ENCODE results near the gene NLRP13.

NLRP13 gene

GRCh38 chr19:55901369-55902079, 30.6 kb downstream of the NLRP13 start:
- DNase-seq (ENCODE audit: low spot score) = no peak

GRCh38 chr19:55898911-55899310, 33.2 kb downstream of the NLRP13 start:
- DNase-seq (ENCODE audit: low spot score) = no peak

GRCh38 chr19:55882626-55883025, 49.5 kb downstream of the NLRP13 start:
- DNase-seq (ENCODE audit: low spot score) = no peak

GRCh38 chr19:55877211-55877610, 54.9 kb downstream of the NLRP13 start:
- DNase-seq (ENCODE audit: low spot score) = no peak

- DNase-seq (ENCODE audit: low spot score) = no peak
Measured at GRCh38 chr19:55870736-55871135, 61.4 kb downstream of the NLRP13 start.

GRCh38 chr19:55867101-55867500, 65.0 kb downstream of the NLRP13 start:
- no peak for DNase-seq (ENCODE audit: low spot score)

- no peak for DNase-seq (ENCODE audit: low spot score)
Measured at GRCh38 chr19:55866521-55866920, 65.6 kb downstream of the NLRP13 start.

- no peak for DNase-seq (ENCODE audit: low spot score)
Measured at GRCh38 chr19:55858969-55859368, 73.2 kb downstream of the NLRP13 start.

GRCh38 chr19:55858401-55858800, 73.7 kb downstream of the NLRP13 start:
- DNase-seq (ENCODE audit: low spot score) = no peak

GRCh38 chr19:55857974-55858373, 74.2 kb downstream of the NLRP13 start:
- no peak for DNase-seq (ENCODE audit: low spot score)

GRCh38 chr19:55857149-55857548, 75.0 kb downstream of the NLRP13 start:
- no peak for DNase-seq (ENCODE audit: low spot score)

GRCh38 chr19:55855160-55855559, 77.0 kb downstream of the NLRP13 start:
- DNase-seq (ENCODE audit: low spot score) = no peak
